T1000 (cell line): ENCODE measurements around the gene ABCC3.

Source experiments
- DNase-seq: peaks from one replicate; lab custom pipeline; 2025; ENCODE audit warnings: mixed read lengths; lab: John Stamatoyannopoulos, UW

ABCC3 gene

DNA sequence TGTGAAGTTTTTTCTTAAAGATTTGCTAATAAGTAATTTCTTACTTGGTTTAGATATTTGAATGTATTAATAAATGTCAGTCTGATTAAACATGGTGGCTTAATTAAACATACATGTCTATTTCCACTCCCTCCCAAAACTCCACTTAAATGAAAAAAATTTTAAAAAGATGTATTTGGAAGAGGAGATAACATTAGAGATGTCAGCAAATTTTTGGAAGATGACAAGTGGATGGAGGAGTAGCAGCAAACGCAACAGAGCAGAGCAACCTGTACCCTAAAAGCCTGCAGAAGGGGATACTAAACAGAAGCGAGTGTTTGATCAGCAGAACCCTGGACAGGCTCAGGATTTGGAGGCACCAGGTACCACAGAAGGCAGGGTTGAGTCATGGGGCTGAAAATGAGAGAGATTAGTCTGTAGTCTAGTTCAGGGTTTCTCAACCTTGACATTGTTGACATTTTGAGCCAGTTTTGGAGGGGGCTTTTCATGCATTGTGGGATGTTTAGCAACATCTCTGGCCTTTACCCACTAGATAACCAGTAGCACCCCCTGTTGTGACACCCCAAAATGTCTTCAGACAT is 102.5 kb downstream of the ABCC3 start:
- no peak for DNase-seq

DNA sequence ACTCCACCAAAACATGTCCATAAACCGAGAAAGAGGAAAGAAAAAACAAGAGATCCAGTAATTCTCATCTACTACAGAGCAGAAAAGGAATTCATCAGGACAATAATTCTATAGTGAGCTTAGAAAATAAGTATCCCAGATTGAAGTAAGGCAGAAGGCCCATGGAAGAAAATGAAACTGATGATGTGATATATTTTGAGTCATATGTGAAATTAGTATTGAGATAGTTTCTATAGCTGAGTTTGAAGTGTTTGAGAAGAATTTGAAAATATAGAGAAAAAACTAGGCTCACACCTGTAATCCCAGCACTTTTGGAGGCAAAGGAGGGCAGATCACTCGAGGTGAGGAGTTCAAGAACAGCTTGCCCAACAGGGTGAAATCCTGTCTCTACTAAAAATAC is 104.4 kb downstream of the ABCC3 start:
- no peak for DNase-seq
